H1 (cell line): ENCODE data around the gene CTNND2. TPM values are rescaled to one million over a fixed set of nuclear protein-coding genes. Genes with fewer than 3 reads are reported as not detected.

Experiments used
- CTCF ChIA-PET: fragments of 300-600 bp; sonication (Branson Sonifier 250); formaldehyde crosslinking; loops from one replicate; lab custom pipeline; 2021; ENCODE audit not compliant: partially characterized antibody; lab: Charles Lee
- POLR2A ChIA-PET: fragments of 300-600 bp; sonication (Branson Sonifier 250); formaldehyde crosslinking; loops from one replicate; lab custom pipeline; 2021; ENCODE audit warnings: inconsistent platforms; ENCODE audit not compliant: partially characterized antibody; lab: Charles Lee
- DNase-seq, 2 experiments: peaks; one replicate each; pipeline versions ENCODE4 v3.0.0 to v3.0.0-alpha.2; 2010 to 2022; ENCODE audit warnings: low spot score in 2 of 2, low read depth in 1 of 2, mixed read lengths in 1 of 2
- FAIRE-seq: peaks from 2 replicates; lab custom pipeline; 2011; peaks lifted over from hg19 to GRCh38; lab: Jason Lieb, UNC
- H2AFZ ChIP-seq: 2 replicates; pipeline ENCODE4 v1.8.1; 2012; ENCODE audit warnings: low read length, inconsistent platforms
- H2AK5ac ChIP-seq: 2 replicates; pipeline ENCODE4 v1.6.1; 2013; ENCODE audit warnings: low read depth, low read length
- H2BK120ac ChIP-seq: replicated peaks from 2 replicates; pipeline ENCODE3; 2013; ENCODE audit warnings: low read depth, low read length, inconsistent platforms
- H2BK12ac ChIP-seq: 2 replicates; pipeline ENCODE4 v1.6.1; 2013; ENCODE audit warnings: low read depth, low read length
- H2BK15ac ChIP-seq: 2 replicates; pipeline ENCODE4 v1.6.1; 2013; ENCODE audit warnings: low read length
- H2BK20ac ChIP-seq: 2 replicates; pipeline ENCODE4 v1.6.1; 2013; ENCODE audit warnings: low read length
- H2BK5ac ChIP-seq: 2 replicates; pipeline ENCODE4 v1.6.1; 2013; ENCODE audit warnings: low read depth, low read length
- H3K14ac ChIP-seq: 2 replicates; pipeline ENCODE4 v1.6.1; 2013; ENCODE audit warnings: inconsistent platforms; ENCODE audit not compliant: insufficient read length
- H3K18ac ChIP-seq: 2 replicates; pipeline ENCODE4 v1.6.1; 2013; ENCODE audit warnings: low read length; ENCODE audit errors: extremely low read depth
- H3K23ac ChIP-seq: 2 replicates; pipeline ENCODE4 v1.6.1; 2013; ENCODE audit warnings: inconsistent platforms; ENCODE audit not compliant: insufficient read length
- H3K23me2 ChIP-seq: 2 replicates; pipeline ENCODE4 v1.6.1; 2013; ENCODE audit warnings: low read depth, low read length
- H3K27ac ChIP-seq: 2 replicates; pipeline ENCODE4 v1.6.1; 2011; ENCODE audit warnings: low read depth, low read length, inconsistent platforms
- H3K27me3 ChIP-seq, 4 experiments: replicated peaks in 1 of 4; 1 replicate in 1 of 4; 2 replicates in 3 of 4; pipeline versions ENCODE4 v1.6.1 to v1.8.1; 2011 to 2013; ENCODE audit warnings: low read length in 3 of 4, mild to moderate bottlenecking in 3 of 4, inconsistent platforms in 2 of 4, mixed read lengths in 2 of 4, moderate library complexity in 1 of 4; ENCODE audit not compliant: control insufficient read depth in 3 of 4, insufficient read depth in 3 of 4; ENCODE audit errors: extremely low read depth in 1 of 4
- H3K36me3 ChIP-seq, 4 experiments: 2 replicates each; pipeline versions ENCODE4 v1.6.1 to v1.8.1; 2011 to 2013; ENCODE audit warnings: mild to moderate bottlenecking in 4 of 4, low read length in 3 of 4, moderate library complexity in 2 of 4, control low read depth in 1 of 4, inconsistent platforms in 1 of 4; ENCODE audit not compliant: insufficient read depth in 4 of 4, control insufficient read depth in 2 of 4
- H3K4ac ChIP-seq: replicated peaks from 2 replicates; pipeline ENCODE3; 2013; ENCODE audit warnings: low read length, low read depth, mixed read lengths, inconsistent platforms; ENCODE audit not compliant: insufficient read length
- H3K4me1 ChIP-seq, 4 experiments: replicated peaks in 1 of 4; 1 replicate in 1 of 4; 2 replicates in 3 of 4; pipeline versions ENCODE4 v1.6.1 to v1.8.1; 2011 to 2013; ENCODE audit warnings: low read length in 3 of 4, inconsistent platforms in 2 of 4, mixed read lengths in 1 of 4; ENCODE audit not compliant: insufficient read depth in 4 of 4, control insufficient read depth in 3 of 4
- H3K4me2 ChIP-seq, 2 experiments: 2 replicates each; pipeline versions ENCODE4 v1.6.1 to v1.8.1; 2011 to 2013; ENCODE audit warnings: low read depth in 2 of 2, low read length in 2 of 2, control low read depth in 1 of 2, inconsistent platforms in 1 of 2, mild to moderate bottlenecking in 1 of 2; ENCODE audit not compliant: insufficient read depth in 1 of 2
- H3K4me3 ChIP-seq, 4 experiments: fragments of 200-600, 300-600 bp in 1 of 4; sonication (generic), shearing (Covaris generic), sonication (Bioruptor Twin) in 1 of 4; 2 replicates each; pipeline versions ENCODE4 v1.5.1 to v1.8.1; 2011 to 2016; ENCODE audit warnings: low read length in 4 of 4, low read depth in 3 of 4, control low read depth in 2 of 4, inconsistent platforms in 2 of 4, mild to moderate bottlenecking in 2 of 4, mixed read lengths in 1 of 4, moderate library complexity in 1 of 4; ENCODE audit not compliant: insufficient read depth in 2 of 4; ENCODE audit errors: extremely low read depth in 1 of 4
- H3K56ac ChIP-seq: replicated peaks from 2 replicates; pipeline ENCODE3; 2013; ENCODE audit warnings: low read depth, mild to moderate bottlenecking, mixed read lengths, low read length, inconsistent platforms; ENCODE audit not compliant: insufficient read length
- H3K79me1 ChIP-seq: 2 replicates; pipeline ENCODE4 v1.6.1; 2013; ENCODE audit warnings: low read depth, low read length, control low read depth
- H3K79me2 ChIP-seq, 2 experiments: 2 replicates each; pipeline versions ENCODE4 v1.6.1 to v1.8.1; 2012 to 2013; ENCODE audit warnings: low read length in 2 of 2, mild to moderate bottlenecking in 2 of 2, inconsistent platforms in 1 of 2; ENCODE audit not compliant: insufficient read depth in 2 of 2, control insufficient read depth in 1 of 2
- H3K9ac ChIP-seq, 4 experiments: replicated peaks in 1 of 4; 1 replicate in 1 of 4; 2 replicates in 3 of 4; pipeline versions ENCODE4 v1.6.1 to v1.8.1; 2011 to 2013; ENCODE audit warnings: low read depth in 3 of 4, low read length in 3 of 4, control low read depth in 2 of 4, mild to moderate bottlenecking in 2 of 4, moderate library complexity in 2 of 4, inconsistent platforms in 1 of 4; ENCODE audit errors: extremely low read depth in 1 of 4
- H3K9me3 ChIP-seq, 2 experiments: 2 replicates each; pipeline versions ENCODE4 v1.6.1 to v1.8.1; 2012 to 2013; ENCODE audit warnings: mild to moderate bottlenecking in 2 of 2, moderate library complexity in 2 of 2, control low read depth in 1 of 2, inconsistent platforms in 1 of 2, low read depth in 1 of 2, low read length in 1 of 2, mixed read lengths in 1 of 2; ENCODE audit not compliant: insufficient read depth in 2 of 2
- H4K20me1 ChIP-seq, 2 experiments: replicated peaks in 1 of 2; 2 replicates each; pipeline versions ENCODE3 to v1.8.1; 2011 to 2013; ENCODE audit warnings: inconsistent platforms in 2 of 2, low read length in 2 of 2, mild to moderate bottlenecking in 1 of 2; ENCODE audit not compliant: insufficient read depth in 2 of 2, control insufficient read depth in 1 of 2
- H4K5ac ChIP-seq: 2 replicates; pipeline ENCODE4 v1.6.1; 2013; ENCODE audit warnings: low read length, low read depth, mixed read lengths, inconsistent platforms; ENCODE audit not compliant: insufficient read length
- H4K8ac ChIP-seq: 2 replicates; pipeline ENCODE4 v1.8.0; 2013; ENCODE audit warnings: mild to moderate bottlenecking, moderate library complexity, low read length, inconsistent platforms; ENCODE audit not compliant: insufficient read depth; ENCODE audit errors: extremely low read depth
- H4K91ac ChIP-seq: replicated peaks from 2 replicates; pipeline ENCODE3; 2013; ENCODE audit warnings: low read length, mixed read lengths, inconsistent platforms; ENCODE audit not compliant: insufficient read length
- E2F6 ChIP-seq: IDR thresholded peaks from 2 replicates; pipeline ENCODE4 v1.6.1; 2012; ENCODE audit warnings: inconsistent platforms
- JUN ChIP-seq: IDR thresholded peaks from 2 replicates; pipeline ENCODE4 v1.6.1; 2011; ENCODE audit warnings: low read depth, mild to moderate bottlenecking, improper control_type of control experiment, low read length
- NANOG ChIP-seq: IDR thresholded peaks from 2 replicates; pipeline ENCODE4 v1.6.1; 2011; ENCODE audit warnings: low read length, low read depth, mild to moderate bottlenecking, inconsistent platforms; ENCODE audit not compliant: insufficient read depth, poor library complexity, severe bottlenecking
- RXRA ChIP-seq: IDR thresholded peaks from 2 replicates; pipeline ENCODE4 v1.6.1; 2011; ENCODE audit warnings: low read depth, mild to moderate bottlenecking, low read length, moderate library complexity; ENCODE audit not compliant: insufficient read depth
- SP4 ChIP-seq: IDR thresholded peaks from 2 replicates; pipeline ENCODE4 v1.6.1; 2012; ENCODE audit warnings: low read length, inconsistent platforms
- polyA plus RNA-seq, 7 experiments: library from polyadenylated mRNA; depleted of rRNA in 3 of 7; stranded (reverse) in 5 of 7; unstranded in 2 of 7; fragments of >200 nt in 5 of 7; fragments of 200-250 nt in 2 of 7; gene quantifications; 1 replicate in 5 of 7; 2 replicates in 1 of 7; 4 replicates in 1 of 7; pipeline versions ENCODE4 v1.2.1 to v1.2.3, GENCODE V29; 2011 to 2013; ENCODE audit warnings: missing spikeins in 2 of 7, mixed read lengths in 2 of 7
- total RNA-seq: library from RNA; stranded (reverse); fragmentation: NEBNext Ultra II Directional; extraction: Animal tissue kit (Norgen Biotek cat#: 25700); gene quantifications from 2 replicates; pipeline ENCODE4 v1.2.1, GENCODE V29; 2021

CTNND2 gene
- total and polyA plus RNA-seq, 2 of the 8 experiments (the other 6 are each of a cell fraction or from before 2014, with no cell fraction given): 7.4 to 14.2 TPM

GRCh38 chr5:11052871-11053270, 851.4 kb downstream of the CTNND2 start:
- Histone ChIP-seq H2AFZ (no peak overlapping the region), H3K79me2 (no peaks in the 10 kb centered on the region), H3K4me1 (no peaks in the 10 kb centered on the region), H2BK20ac (no peak overlapping the region), H4K91ac (no peak overlapping the region), H3K23ac (no peak overlapping the region), H3K14ac (no peak overlapping the region), H2BK120ac (no peak overlapping the region), H3K36me3 (no peaks in the 10 kb centered on the region; a peak in 1 of 8 replicates), H3K56ac (no peak overlapping the region), H2BK15ac (no peak overlapping the region), H4K5ac (no peak overlapping the region), H3K18ac (no peak overlapping the region), H2BK12ac (no peak overlapping the region), H3K27me3 (peaks cover 0 to 2% (median 0%) of the 10 kb centered on the region in 4 experiments; a peak in 1 of 7 replicates), H4K8ac (no peak overlapping the region), H3K27ac (no peak overlapping the region), H3K4ac (no peak overlapping the region), H3K79me1 (no peaks in the 10 kb centered on the region), H4K20me1 (no peaks in the 10 kb centered on the region), H3K4me2 (no peak overlapping the region), H2AK5ac (no peak overlapping the region), H3K9me3 (peaks cover 0 to 1% of the 10 kb centered on the region in 2 experiments; a peak in 1 of 4 replicates), H2BK5ac (no peak overlapping the region), H3K9ac (no peak overlapping the region), H3K23me2 (no peaks in the 10 kb centered on the region), H3K4me3 (no peak overlapping the region)
- FAIRE-seq (no peak), DNase-seq (no peak)
- TF ChIP-seq NANOG: no peak
- no peak for TF ChIP-seq E2F6
- no peak for TF ChIP-seq SP4
- TF ChIP-seq JUN: no peak
- TF ChIP-seq RXRA: no peak
- ChIA-PET POLR2A (no interaction called here), CTCF (interaction anchor here (1.0 to 2.3 kb wide), 5 partner anchors 10 to 189 kb away, joined by 3 to 8 read pairs (median 5); no protein-coding TSS in a partner anchor)
